Retina (tissue), 1 donor: ENCODE measurements around the gene WNK2.
A peak's percentile ranks its signal among the peaks of the same experiment; 100 is the strongest.

Experiments used
- DNase-seq: peaks from one replicate; pipeline ENCODE4 v3.0.0-alpha.2; 2016

The WNK2 gene

DNA sequence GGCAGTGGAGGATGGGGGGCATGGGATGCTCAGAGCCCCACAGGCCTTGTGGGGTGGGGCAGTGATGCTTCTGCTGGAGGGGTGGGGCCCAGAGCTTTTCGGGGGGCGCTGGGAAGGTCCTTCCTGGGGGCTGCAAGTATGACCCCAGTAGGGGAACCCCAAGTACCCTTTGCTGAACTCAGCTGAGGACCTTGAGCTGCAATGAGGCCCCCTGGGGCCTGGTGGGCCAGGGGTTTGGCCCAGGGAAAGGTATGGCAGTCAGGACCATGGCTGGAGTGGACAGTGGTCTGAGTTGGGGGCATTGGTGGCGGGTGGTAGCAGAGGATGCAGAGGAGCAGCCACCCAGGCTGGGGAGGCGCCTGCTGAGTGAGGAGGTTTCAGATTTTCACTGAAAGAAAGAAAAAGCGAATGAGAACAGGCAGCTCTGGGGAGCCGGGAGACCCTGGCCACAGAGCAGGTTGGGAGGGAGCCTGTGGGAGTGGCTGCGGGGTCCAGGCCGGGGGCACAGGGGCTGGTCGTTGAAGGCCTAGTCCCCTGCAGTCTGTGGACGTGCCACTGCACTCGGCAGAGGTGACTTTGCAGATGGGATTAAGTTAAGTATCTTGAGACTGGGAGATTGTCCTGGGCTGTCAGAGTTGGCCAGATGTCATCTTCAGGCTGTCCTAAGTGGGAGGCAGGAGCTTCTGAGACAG is 19.2 kb downstream of the WNK2 start:
- no peak for DNase-seq

DNA sequence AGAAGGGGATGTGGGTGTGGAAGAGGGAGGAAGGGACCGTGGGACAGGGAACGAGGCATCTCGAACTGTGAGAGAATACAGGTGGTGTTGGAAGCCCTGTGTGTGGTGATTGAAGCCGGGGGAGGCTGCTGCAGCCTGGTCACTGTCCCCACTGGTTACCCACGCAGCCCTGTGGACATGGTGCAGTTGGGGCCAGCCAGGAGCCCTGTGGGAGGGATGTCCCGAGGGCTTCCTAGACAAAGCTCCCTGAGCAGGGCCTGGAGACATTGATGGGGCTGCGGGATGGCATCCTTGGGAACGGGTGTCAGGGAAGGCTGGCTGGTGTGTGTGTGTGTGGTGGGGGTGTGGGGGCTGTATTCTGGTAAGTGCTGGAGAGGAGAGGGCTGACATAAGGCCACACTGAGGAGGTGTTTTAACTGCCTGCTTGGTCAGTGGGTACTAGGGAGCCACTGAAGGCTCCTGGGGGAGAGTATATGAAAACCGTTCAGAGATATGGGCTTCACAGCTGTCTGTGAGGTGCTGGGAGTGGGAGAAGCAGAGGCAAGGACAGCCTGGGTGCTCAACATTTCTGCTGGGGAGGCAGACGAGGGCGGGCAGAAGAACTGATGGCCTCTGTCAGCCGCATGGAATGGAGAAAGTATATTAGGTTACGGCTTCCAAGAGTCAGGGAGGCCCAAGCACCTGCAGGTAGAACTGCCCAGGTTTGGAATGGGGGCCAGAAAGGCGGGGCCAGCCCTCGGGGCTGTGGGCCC is 20.0 kb downstream of the WNK2 start:
- DNase-seq = no peak

DNA sequence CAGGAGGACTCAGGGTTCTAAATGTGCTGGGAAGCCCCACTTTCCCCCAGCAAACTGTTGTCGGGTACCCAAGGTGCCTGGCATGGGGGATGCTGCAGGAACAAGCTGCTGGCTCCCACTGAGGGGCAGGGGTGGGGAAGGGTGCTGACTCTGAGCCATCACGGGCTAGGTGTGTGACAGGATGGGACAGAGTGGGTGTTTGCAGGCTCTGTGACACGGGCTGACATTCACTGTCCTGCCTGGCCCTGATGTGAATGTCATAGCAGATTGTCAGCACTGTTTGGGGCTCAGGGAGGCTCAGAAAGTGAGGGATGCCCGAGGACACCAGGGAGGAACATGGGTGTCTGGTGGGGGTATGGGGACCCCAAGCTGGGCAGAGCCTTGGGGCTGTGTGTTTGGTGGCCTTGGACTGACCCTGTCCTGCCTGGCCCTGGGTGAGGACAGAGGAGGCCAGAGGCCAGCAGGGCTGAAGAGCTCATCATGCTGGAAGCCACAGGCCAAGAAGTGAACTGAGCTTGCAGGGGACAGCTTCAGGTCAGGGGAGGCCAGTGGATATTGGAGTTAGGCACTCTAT is 20.6 kb downstream of the WNK2 start:
- DNase-seq = no peak

DNA sequence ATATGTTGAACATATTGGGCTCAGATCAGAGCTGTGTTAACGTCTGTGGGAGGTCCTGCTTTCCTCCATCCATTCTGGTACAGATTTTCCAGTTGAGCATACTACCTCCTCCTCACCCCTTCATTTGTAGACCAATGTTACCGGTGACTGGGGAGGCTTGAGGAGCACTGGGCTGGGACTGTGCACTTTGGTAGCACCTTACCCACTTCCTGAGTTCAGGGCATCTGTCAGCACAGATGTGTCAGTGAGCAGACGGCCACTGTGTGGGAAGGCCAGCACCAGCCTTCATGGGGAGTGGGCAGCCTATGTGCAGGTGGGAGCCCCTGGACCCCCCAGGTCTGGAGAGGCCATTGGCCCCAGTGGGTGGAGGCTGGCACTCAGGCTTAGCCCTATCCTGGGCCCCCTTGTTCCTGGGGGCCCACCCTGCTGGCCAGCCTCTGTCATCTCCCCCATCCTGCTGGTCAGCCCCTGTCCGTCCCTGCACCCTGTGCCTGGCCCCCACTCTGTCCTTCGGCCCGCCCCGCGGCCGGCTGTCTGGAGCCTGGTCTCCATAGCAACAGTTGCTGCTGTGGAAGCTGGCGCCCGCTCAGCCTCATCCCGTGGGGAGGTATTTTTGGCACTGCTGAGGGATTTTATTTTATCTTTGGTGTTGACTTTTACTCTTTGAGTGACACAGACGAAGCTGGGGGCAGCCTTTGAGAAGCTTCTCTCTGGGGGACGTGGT is 21.3 kb downstream of the WNK2 start:
- peak; percentile 80 for DNase-seq

DNA sequence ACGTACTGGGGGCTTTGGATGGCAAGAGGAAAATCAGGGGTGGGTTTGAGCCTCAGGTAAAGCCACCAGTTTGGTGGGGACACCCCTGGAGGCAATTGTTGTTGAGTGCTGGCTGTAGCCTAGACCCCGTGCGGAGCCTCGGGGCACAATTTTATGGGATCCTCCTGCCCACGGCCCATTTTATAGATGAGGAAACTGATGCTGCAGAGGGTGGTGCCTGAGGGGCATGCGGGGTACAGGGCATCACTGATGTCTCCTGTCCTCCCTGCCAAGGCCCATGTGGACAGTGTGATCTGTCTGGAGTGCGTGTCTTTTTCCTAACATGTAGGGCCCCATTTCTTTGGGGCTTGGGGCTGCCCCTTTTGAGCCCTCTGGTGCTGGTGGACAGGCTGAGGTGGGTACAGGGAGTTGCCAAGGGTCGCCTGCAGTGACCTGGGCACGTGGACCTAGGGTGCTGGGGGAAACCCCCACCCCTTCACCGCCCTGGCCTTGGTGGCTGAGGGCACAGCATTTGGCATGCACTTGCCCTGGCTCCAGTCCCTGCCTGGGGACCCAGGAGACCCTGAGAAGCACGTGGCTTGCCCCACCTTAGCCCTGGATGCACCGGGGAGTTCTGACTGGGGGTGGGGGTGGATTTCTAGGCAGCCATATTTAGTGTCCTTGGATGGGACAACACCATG is 22.1 kb downstream of the WNK2 start:
- DNase-seq = no peak

DNA sequence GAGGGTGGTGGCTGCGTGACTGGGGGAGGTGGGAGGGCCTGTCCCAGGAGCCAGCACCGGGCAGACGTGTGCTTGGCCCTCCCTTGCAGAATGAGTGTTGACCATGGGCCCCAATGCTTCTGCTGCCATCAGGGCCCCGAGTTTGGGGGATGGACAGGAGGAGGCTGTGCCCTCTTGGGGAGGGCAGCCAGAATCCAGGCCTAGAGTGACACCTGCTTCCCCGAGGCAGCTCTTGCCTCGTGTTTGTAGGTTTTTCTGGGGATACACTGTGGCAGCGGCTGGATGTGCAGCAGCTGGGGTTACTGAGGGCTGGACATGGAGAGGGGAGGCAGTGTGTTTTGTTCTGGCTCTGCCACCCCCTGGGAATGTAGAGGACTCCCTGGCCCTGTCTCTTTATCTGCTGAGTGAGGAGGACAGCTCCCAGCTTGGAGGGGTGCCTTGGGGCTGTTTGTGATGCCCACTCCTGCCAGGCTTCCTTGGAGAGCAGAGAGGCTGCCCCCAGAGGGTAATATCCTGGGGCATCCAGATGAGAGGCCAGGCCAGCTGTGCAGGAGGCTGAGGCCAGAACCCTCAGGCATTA is 22.7 kb downstream of the WNK2 start:
- no peak for DNase-seq

DNA sequence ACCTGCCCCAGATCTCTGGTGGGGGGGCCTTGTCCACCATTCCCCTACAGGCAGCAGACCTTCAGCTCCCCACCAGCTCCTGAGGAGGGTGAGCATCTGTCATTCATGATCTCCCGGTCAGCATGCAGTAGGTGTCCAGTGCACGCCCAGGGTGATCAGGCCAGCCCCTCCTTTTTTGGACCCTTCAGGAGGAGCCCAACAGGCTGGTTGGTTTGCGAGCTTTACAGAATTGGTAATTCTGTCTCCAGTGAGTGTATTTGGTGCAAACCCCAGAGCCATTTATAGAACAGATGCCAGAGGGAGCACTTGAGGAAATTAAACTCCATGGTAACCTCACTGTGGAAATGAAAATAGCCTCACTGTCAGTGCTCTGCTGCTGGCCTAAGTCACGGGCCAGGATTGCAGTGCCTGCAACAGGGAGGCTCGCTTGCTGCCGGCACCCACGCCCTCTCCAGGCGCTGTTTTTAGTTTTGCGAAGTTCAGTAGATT is 23.4 kb downstream of the WNK2 start:
- DNase-seq = no peak

DNA sequence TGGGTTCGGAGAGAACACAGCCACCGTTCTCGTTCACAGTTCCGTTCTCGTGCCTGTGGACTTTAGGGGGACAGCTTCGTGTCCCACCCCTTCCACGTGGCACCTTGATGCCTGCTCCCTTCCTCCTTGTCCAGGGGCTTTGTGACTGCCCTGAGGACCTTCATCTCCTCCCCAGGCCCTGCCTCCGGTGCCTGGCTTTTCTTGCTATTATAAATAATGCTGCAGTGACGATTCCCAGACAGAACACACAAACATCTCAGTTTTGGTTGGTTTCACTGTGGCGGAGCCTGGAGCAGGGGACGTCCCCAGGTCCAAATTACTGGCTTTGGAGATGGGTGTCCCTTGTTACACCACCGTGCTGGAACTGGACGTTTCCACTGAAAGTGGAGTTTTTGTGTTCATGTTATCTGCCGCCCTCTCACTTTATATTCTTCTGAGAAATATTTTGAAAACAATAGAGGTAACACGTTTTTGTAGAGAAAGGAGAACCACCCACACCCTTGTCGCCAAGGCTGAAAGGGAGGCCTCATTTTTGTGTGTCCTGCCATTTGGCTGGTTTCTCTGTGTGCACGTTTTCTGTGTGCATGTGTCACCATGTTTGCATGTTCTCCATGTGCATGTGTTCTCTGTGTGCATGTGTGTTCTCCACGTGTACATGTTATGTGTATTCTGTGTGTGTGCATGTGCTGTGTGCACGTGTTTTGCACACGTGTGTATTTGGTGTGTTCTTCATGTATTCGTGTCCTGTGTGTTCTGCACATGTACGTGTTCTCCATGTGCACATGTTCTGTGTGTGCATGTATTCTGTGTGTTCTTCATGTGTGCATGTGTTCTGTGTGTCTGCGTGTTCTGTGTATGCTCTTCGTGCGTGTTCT is 24.2 kb downstream of the WNK2 start:
- DNase-seq = no peak

DNA sequence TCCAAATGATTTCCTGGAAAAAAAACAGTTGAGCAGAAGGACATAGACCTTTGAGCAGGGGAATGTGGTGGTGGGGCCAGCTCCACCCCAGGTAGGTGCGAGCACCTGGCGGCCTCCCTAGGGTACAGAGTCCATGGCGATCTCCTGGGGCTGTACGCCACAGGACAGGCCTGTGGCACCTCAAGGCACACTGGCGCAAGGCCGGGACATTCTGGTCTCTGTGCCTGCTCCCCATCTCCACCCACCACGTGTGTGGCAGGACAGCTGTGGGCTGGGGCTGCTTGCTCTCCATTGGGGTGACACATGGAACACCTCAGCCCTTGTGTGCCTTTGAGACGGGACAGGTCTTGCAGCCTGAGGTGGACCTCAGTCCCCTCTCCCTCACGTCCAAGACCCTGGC is 25.2 kb downstream of the WNK2 start:
- no peak for DNase-seq

DNA sequence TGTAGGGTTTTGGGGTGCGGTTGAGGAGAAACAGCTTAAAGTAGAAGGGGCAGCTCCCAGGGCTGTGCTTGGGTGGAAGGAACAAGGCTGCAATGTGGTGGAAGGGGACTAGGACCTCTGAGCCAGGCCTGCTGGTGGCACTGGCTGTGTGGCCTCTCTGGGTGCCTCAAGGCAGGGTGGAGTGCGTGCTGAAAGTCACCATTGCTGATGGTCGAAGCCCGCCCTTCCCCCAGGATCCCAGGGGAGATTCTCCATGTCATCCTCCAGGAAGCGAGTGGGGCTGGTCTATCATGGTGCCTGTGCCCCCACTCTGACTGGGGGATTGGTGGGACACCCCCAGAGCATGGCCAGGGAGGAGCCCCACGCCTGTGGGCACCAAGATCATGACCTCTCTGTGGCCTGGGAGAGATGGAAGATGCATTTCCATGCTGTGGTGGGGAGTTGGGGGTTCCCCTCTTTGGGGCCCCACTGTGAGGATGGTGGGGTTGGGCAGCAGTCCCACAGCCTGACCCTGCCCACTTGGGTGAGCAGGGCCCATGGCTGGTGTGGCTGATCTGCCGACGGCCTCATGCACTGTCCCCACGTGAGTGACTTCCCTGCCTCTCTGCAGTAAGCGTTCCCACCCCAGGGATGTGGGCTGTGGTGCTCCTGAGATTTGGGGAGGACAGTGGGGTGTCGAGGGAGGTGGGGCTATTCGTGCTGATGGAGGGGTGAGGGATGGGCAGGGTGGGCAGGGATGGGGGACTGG is 25.8 kb downstream of the WNK2 start:
- DNase-seq = no peak

DNA sequence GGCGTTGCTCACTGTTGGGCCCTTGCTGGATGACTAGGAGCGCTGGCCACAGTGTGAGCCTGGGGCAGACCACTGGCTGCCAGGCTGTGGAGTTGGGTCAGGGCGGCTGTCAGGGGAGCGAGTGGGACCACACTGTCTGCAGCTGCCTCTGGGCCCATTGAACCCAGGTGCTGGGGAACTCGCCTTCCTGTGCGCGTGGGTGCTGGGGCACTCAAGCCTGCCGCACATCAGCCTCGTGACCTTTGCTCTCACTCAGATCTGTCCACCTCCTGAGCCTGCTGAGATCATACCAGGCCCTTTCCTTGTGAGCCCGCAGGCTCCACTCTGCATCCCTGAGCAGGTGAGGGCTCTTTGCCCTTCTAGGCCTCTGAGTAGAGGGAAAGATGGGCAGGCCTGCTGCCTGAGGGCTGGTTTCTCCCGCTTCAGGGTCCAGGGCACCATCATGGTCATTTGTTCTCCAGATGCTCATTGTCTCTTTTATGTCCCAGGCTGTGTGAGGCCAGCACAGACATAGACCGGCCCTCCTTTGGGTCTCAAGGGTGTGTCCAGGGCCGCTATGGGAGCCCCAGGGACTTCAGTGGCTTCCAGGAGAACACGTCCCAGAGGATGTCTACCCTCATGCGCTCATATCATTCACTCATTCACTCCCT is 26.5 kb downstream of the WNK2 start:
- no peak for DNase-seq

DNA sequence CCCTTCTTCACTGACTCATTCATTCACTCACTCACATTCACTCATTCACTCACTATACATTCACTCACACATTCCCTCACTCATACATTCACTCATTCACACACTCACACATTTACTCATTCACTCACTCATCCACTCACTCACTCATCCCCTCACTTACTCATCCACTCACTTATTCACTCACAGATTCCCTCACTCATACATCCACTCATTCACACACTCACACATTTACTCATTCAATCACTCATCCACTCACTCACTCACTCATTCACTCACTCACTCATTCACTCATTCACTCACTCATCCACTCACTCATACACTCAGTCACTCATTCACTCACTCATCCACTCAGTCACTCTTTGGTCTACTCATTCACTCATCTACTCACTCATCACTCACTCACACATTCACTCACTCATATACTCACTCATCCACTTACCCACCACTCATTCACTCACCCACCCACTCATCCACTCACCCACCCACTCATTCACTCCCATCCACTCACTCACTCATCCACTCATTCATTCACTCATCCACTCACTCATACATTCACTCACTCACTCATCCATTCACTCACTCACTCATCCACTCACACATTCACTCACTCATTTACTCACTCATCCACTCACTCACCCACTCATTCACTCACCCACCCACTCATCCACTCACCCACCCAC is 27.2 kb downstream of the WNK2 start:
- DNase-seq = no peak

DNA sequence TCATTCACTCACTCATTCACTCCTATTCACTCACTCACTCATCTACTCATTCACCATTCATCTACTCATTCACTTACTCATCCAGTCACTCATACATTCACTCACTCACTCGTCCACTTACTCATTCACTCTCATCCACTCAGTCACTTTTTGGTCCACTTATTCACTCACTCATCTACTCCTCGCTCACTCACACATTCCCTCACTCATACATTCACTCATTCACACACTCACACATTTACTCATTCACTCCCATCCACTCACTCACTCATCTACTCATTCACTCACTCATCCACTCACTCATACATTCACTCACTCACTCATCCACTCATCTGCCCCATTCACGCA is 27.7 kb downstream of the WNK2 start:
- DNase-seq = no peak

DNA sequence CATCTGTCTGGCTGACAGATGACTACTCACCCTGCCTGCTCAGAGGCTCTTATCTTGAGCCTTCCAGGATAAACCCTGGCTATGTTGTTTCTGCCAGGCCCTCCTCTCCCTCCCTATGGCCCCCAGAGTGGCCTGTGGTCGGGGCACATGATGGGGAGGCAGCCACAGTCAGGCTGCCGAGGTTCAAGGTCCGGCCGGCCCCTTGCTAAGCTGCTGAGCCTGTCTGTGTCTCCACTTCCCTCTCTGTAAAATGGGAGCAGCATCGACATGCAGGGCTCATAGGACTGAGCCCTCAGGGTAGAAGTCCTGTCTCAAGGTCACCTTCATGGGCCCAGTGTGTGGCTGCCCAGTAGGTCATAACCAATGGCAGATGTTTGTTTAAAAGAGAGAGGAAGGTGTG is 28.5 kb downstream of the WNK2 start:
- no peak for DNase-seq

DNA sequence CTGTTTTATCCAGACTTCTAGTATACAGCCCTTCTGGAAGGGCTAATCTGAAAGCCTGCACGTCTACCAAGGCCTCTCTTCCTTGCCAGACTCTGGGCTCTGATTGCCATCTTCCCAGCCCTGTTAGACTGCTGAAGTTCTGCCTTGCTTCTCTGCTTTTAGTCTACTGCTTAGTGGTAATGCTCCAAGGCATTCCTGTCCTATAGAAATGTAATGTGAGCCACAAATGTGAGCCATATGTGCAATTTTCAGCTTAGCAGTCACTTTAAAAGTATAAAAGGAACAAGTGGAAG is 32.1 kb downstream of the WNK2 start:
- DNase-seq = no peak

DNA sequence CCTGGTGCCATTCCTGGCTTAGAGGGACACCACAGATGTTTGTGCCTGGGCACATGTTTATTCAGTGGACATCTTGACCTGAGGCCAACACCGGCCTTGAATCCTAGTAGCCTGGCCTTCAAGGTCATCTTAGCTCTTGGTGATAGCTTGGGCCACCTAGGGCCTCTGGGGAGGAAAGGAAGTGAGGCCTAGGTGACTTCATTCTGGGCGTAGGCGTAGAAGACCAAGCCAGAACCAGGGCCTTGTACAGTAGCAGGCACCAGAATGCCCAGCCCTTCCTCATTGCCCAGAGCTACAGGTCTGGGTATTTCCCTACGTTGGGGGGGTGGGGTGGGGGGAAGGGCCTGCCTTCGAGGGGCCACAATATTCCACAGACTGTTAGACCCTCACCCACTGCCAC is 33.8 kb downstream of the WNK2 start:
- no peak for DNase-seq

DNA sequence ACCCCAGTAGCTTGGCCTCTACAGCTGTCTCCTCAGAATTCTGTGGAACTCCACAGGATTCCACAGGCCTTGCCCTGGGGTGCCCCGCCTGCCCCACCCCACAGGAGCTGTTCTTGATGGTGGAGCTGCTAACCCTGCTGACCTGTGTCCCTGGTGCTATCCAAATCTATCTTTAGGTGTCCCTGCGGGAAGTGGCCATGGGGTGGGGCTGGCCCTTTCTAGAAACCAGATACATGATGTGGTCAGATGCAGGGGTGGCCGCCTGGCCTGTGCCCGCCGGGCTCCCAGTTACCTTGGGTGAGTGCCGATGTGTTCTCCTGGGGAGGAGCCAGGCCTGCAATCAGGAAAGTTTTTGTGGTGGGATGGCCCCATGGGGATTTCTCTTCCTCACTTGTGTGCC is 34.2 kb downstream of the WNK2 start:
- DNase-seq = no peak

DNA sequence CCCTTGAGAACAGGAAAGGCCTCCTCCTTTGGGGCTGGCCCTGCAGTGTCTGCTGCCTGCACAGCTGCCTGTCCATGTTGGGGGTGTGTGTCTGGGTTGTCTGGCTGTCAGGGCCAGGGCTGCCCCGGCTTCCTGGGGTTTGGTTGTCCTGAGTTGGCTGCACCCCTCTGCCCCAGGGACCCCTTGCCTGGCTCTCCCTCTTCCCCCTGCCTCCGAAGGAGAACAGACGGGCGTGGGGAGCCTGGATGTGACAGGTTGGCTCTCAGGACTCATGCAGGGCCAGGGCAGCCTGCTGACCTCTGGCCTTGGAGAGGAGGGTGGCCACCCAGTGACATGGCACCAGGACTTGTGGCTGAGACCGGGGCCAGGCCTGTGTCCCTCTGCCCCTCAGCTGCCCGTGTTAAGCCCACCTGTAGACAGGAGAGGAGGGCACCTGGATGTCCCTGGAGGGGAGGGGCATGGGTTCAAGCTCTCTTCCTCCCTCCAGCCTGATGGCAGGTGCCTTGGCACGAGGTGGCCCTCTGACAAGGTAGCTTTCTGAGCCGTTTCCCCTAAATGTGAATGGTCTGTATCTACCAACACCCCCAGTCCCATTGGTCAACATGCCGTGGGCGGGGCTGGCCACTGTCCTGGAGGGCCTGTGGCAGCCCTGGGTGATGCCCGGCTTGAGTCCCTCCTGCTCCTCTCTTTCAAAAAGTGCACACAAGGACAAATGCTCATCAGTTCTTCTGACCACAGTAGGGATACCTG is 34.9 kb downstream of the WNK2 start:
- no peak for DNase-seq

DNA sequence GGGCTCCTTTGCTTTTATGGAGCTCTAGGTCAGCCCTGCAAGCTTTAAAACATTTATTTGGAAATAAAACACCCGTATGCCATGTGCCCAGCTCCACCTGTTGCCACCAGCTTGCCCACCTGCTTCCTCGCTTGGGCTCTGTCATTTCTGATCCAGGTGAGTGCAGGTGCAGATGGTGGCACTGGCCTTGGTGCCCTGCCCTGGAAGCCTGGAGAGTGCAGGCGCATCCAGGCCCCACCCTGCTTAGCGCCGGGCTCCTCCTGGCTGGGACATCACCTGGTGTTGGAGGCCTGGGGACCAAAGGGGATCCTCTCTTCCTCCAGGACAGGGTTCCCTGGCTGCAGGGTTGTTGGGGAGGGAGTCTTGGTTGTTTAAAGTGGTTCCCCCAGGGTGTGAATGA is 35.8 kb downstream of the WNK2 start:
- DNase-seq = no peak
